HepG2 (cell line): ENCODE measurements around the gene C19orf85. TPM values are rescaled to one million over a fixed set of nuclear protein-coding genes. Genes with fewer than 3 reads are reported as not detected.

Experiments
- ATF7-NPFF ChIP-seq: sonication (generic); formaldehyde crosslinking; IDR thresholded peaks from 2 replicates; pipeline ENCODE4 v1.8.1; 2023; ENCODE audit warnings: mild to moderate bottlenecking, low read depth, missing genetic modification reagents, moderate library complexity
- CREB1 ChIP-seq, 2 experiments: fragments of 450-650 bp in 1 of 2; IDR thresholded peaks; 2 replicates each; pipeline ENCODE4 v1.6.1; 2016 to 2017; ENCODE audit warnings: control low read depth in 1 of 2, mild to moderate bottlenecking in 1 of 2, missing compliant biosample characterization in 1 of 2, missing genetic modification characterization in 1 of 2
- DMAP1 ChIP-seq: IDR thresholded peaks from 2 replicates; pipeline ENCODE4 v1.6.1; 2016
- ERF ChIP-seq: IDR thresholded peaks from 2 replicates; pipeline ENCODE4 v1.6.1; 2018; ENCODE audit warnings: missing biosample characterization, missing genetic modification reagents
- FOXA1 ChIP-seq, 2 experiments: fragments of 450-650 bp in 1 of 2; sonication (generic) in 1 of 2; formaldehyde crosslinking in 1 of 2; IDR thresholded peaks; 2 replicates each; pipeline versions ENCODE4 v1.4.0 to v1.6.1; 2016 to 2020; ENCODE audit warnings: missing genetic modification reagents in 1 of 2
- HHEX ChIP-seq: IDR thresholded peaks from 2 replicates; pipeline ENCODE4 v1.6.1; 2016; ENCODE audit warnings: control low read depth
- KAT2B ChIP-seq: fragments of 150-350 bp; IDR thresholded peaks from 2 replicates; pipeline ENCODE4 v1.6.1; 2014; ENCODE audit warnings: low read depth, low read length, borderline replicate concordance
- NFATC3 ChIP-seq: sonication (generic); formaldehyde crosslinking; IDR thresholded peaks from 2 replicates; pipeline ENCODE4 v1.5.1; 2020; ENCODE audit warnings: mild to moderate bottlenecking, missing genetic modification reagents
- NFIC ChIP-seq: IDR thresholded peaks from 2 replicates; pipeline ENCODE4 v1.6.1; 2012; ENCODE audit warnings: mild to moderate bottlenecking, low read length, inconsistent platforms
- POLR2AphosphoS5 ChIP-seq: IDR thresholded peaks from 2 replicates; pipeline ENCODE4 v1.6.1; 2012; ENCODE audit warnings: low read depth, low read length
- SETDB1 ChIP-seq: sonication (generic); formaldehyde crosslinking; IDR thresholded peaks from 2 replicates; pipeline ENCODE4 v1.5.1; 2020; ENCODE audit warnings: missing genetic modification reagents, mild to moderate bottlenecking, borderline replicate concordance
- SMAD9 ChIP-seq: sonication (generic); formaldehyde crosslinking; IDR thresholded peaks from 2 replicates; pipeline ENCODE4 v1.5.1; 2020; ENCODE audit warnings: mild to moderate bottlenecking, missing genetic modification reagents
- U2AF1 ChIP-seq: fragments of 200-400 bp; formaldehyde crosslinking; optimal IDR thresholded peaks from 2 replicates; pipeline ENCODE3; 2017; ENCODE audit warnings: mild to moderate bottlenecking, low read depth, low read length
- U2AF2 ChIP-seq: fragments of 200-400 bp; formaldehyde crosslinking; IDR thresholded peaks from 2 replicates; pipeline ENCODE4 v1.6.1; 2017; ENCODE audit warnings: low read depth, mild to moderate bottlenecking, low read length
- ZNF232 ChIP-seq: sonication (generic); formaldehyde crosslinking; IDR thresholded peaks from 2 replicates; pipeline ENCODE4 v1.4.0; 2020; ENCODE audit warnings: missing genetic modification reagents, borderline replicate concordance
- ZNF264 ChIP-seq: sonication (generic); formaldehyde crosslinking; IDR thresholded peaks from 2 replicates; pipeline ENCODE4 v1.4.0; 2020; ENCODE audit warnings: missing genetic modification reagents
- ZNF33B ChIP-seq: sonication (generic); formaldehyde crosslinking; IDR thresholded peaks from 2 replicates; pipeline ENCODE4 v1.5.1; 2020; ENCODE audit warnings: mild to moderate bottlenecking, missing genetic modification reagents
- ZNF350 ChIP-seq: sonication (generic); formaldehyde crosslinking; IDR thresholded peaks from 2 replicates; pipeline ENCODE4 v1.4.0; 2020; ENCODE audit warnings: mild to moderate bottlenecking, low read depth, missing genetic modification reagents, borderline replicate concordance
- ZNF557 ChIP-seq: sonication (generic); formaldehyde crosslinking; IDR thresholded peaks from 2 replicates; pipeline ENCODE4 v1.4.0; 2020; ENCODE audit warnings: missing genetic modification reagents
- ZNF614 ChIP-seq: IDR thresholded peaks from 2 replicates; pipeline ENCODE4 v1.6.1; 2018; ENCODE audit warnings: missing biosample characterization, missing genetic modification reagents, inconsistent platforms, borderline replicate concordance
- ZNF660 ChIP-seq: sonication (generic); formaldehyde crosslinking; IDR thresholded peaks from 2 replicates; pipeline ENCODE4 v1.5.1; 2020; ENCODE audit warnings: mild to moderate bottlenecking, low read depth, missing genetic modification reagents, borderline replicate concordance
- ZSCAN31 ChIP-seq: sonication (generic); formaldehyde crosslinking; IDR thresholded peaks from 2 replicates; pipeline ENCODE4 v1.5.0; 2020; ENCODE audit warnings: low read depth, mild to moderate bottlenecking, missing genetic modification reagents
- polyA plus RNA-seq, 8 experiments: library from polyadenylated mRNA; depleted of rRNA in 3 of 8; stranded (reverse) in 7 of 8; unstranded in 1 of 8; fragments of >200 nt; fragmentation: Illumina TruSeq in 4 of 8; extraction: Trizol in 4 of 8; gene quantifications; 2 replicates each; pipeline versions ENCODE4 v1.2.1 to v1.2.3, GENCODE V29; 2011 to 2016; ENCODE audit warnings: low read depth in 4 of 8, missing spikeins in 1 of 8, mixed read lengths in 1 of 8; ENCODE audit not compliant: insufficient read depth in 1 of 8
- total RNA-seq, 5 experiments: library from RNA; depleted of rRNA; stranded (reverse); fragments of >200 nt; fragmentation: Illumina TruSeq; extraction: Trizol; gene quantifications; 2 replicates each; pipeline ENCODE4 v1.2.3, GENCODE V29; 2016; ENCODE audit warnings: low read depth in 1 of 5
- TF ChIP-seq, protein P1 (sequence below): IDR thresholded peaks from 2 replicates; pipeline ENCODE4 v1.6.1; 2012; ENCODE audit warnings: low read depth, low read length, improper control_type of control experiment
- TF ChIP-seq, protein P2 (sequence below): sonication (generic); formaldehyde crosslinking; IDR thresholded peaks from 2 replicates; pipeline ENCODE4 v1.4.0; 2020; ENCODE audit warnings: missing genetic modification reagents

Gene C19orf85
- total and polyA plus RNA-seq, 2 of the 13 experiments (the other 11 are each of a cell fraction or from before 2014, with no cell fraction given), result not detected

- TF ChIP-seq, protein P1, sequence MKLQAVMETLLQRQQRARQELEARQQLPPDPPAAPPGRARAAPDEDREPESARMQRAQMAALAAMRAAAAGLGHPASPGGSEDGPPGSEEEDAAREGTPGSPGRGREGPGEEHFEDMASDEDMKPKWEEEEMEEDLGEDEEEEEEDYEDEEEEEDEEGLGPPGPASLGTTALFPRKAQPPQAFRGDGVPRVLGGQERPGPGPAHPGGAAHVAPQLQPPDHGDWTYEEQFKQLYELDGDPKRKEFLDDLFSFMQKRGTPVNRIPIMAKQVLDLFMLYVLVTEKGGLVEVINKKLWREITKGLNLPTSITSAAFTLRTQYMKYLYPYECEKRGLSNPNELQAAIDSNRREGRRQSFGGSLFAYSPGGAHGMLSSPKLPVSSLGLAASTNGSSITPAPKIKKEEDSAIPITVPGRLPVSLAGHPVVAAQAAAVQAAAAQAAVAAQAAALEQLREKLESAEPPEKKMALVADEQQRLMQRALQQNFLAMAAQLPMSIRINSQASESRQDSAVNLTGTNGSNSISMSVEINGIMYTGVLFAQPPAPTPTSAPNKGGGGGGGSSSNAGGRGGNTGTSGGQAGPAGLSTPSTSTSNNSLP, result no peak
- TF ChIP-seq SETDB1 (CRISPR knock-in tag), result no peak
- no peak for TF ChIP-seq FOXA1 (IDR thresholded peaks at IDR 0.05)
- TF ChIP-seq FOXA1 (CRISPR knock-in tag; IDR thresholded peaks at IDR 0.05), result 0 out of 2 replicates have a peak, but pooled peaks have one; percentile 14
- 0 out of 2 replicates have a peak, but pooled peaks have one; percentile 25 for TF ChIP-seq ZNF557 (CRISPR knock-in tag)
- no peak for TF ChIP-seq NFATC3
- TF ChIP-seq HHEX (CRISPR knock-in tag), result no peak
- TF ChIP-seq U2AF1, result no peak
- TF ChIP-seq ZNF350 (CRISPR knock-in tag), result peak; percentile 79; the same call in 1 of the 2 replicates
- peak; percentile 78 for TF ChIP-seq DMAP1 (CRISPR knock-in tag)
- TF ChIP-seq SMAD9 (CRISPR knock-in tag), result 0 out of 2 replicates have a peak, but pooled peaks have one; percentile 22
- TF ChIP-seq ZSCAN31, result no peak; the same call in 1 of the 2 replicates
- TF ChIP-seq ERF (CRISPR knock-in tag), result peak; percentile 64; the same call in 1 of the 2 replicates
- peak; percentile 87 for TF ChIP-seq CREB1 (IDR thresholded peaks at IDR 0.05)
- peak; percentile 88 for TF ChIP-seq CREB1 (CRISPR knock-in tag; IDR thresholded peaks at IDR 0.05)
- TF ChIP-seq, protein P2, sequence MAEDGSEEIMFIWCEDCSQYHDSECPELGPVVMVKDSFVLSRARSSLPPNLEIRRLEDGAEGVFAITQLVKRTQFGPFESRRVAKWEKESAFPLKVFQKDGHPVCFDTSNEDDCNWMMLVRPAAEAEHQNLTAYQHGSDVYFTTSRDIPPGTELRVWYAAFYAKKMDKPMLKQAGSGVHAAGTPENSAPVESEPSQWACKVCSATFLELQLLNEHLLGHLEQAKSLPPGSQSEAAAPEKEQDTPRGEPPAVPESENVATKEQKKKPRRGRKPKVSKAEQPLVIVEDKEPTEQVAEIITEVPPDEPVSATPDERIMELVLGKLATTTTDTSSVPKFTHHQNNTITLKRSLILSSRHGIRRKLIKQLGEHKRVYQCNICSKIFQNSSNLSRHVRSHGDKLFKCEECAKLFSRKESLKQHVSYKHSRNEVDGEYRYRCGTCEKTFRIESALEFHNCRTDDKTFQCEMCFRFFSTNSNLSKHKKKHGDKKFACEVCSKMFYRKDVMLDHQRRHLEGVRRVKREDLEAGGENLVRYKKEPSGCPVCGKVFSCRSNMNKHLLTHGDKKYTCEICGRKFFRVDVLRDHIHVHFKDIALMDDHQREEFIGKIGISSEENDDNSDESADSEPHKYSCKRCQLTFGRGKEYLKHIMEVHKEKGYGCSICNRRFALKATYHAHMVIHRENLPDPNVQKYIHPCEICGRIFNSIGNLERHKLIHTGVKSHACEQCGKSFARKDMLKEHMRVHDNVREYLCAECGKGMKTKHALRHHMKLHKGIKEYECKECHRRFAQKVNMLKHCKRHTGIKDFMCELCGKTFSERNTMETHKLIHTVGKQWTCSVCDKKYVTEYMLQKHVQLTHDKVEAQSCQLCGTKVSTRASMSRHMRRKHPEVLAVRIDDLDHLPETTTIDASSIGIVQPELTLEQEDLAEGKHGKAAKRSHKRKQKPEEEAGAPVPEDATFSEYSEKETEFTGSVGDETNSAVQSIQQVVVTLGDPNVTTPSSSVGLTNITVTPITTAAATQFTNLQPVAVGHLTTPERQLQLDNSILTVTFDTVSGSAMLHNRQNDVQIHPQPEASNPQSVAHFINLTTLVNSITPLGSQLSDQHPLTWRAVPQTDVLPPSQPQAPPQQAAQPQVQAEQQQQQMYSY (CRISPR knock-in tag), result no peak; the same call in 1 of the 2 replicates
- TF ChIP-seq ZNF264 (CRISPR knock-in tag), result no peak; the same call in 1 of the 2 replicates
- peak; percentile 29 for TF ChIP-seq ATF7-NPFF (CRISPR knock-in tag)
- TF ChIP-seq ZNF33B (CRISPR knock-in tag), result no peak
- 0 out of 2 replicates have a peak, but pooled peaks have one; percentile 3 for TF ChIP-seq ZNF614 (CRISPR knock-in tag)
- no peak for TF ChIP-seq NFIC
- no peak for TF ChIP-seq KAT2B
- TF ChIP-seq ZNF232, result 0 out of 2 replicates have a peak, but pooled peaks have one; percentile 70
- peak; percentile 76 for TF ChIP-seq POLR2AphosphoS5
- TF ChIP-seq U2AF2, result no peak
- TF ChIP-seq ZNF660 (CRISPR knock-in tag), result no peak
These were observed 3.1 kb downstream of the C19orf85 start, which contains the start of gene ISOC2 (continued) for GRCh38 chr19:55461259-55461973.
